GM18907 (cell line): Measurements from ENCODE around the gene EWSR1.

Source experiments
- ATAC-seq: cut with Tn5 transposase; IDR thresholded peaks from one replicate; pipeline ENCODE4 v1.9.1; 2021; ENCODE audit warnings: mild to moderate bottlenecking, moderate library complexity; ENCODE audit not compliant: unreplicated experiment

EWSR1 gene

GRCh38 chr22:29302681-29303465 lies 34.8 kb downstream of the EWSR1 start:
- ATAC-seq, result no peak

GRCh38 chr22:29305836-29306174 lies 37.7 kb downstream of the EWSR1 start:
- ATAC-seq, result no peak

GRCh38 chr22:29306175-29306834 lies 38.2 kb downstream of the EWSR1 start, which contains the start of gene GAS2L1:
TSS of gene GAS2L1 (plus strand) at chr22:29306650. CDS start at chr22:29308106, 1,456 bp downstream.
- no peak for ATAC-seq

- ATAC-seq, result no peak
These were observed 38.9 kb downstream of the EWSR1 start for GRCh38 chr22:29306835-29307595.

GRCh38 chr22:29307596-29308147 lies 39.6 kb downstream of the EWSR1 start:
- ATAC-seq, result no peak

- no peak for ATAC-seq
These were observed 40.2 kb downstream of the EWSR1 start for GRCh38 chr22:29308148-29308790.

GRCh38 chr22:29308791-29309262 lies 40.8 kb downstream of the EWSR1 start:
- no peak for ATAC-seq

- ATAC-seq, result no peak
These were observed 41.4 kb downstream of the EWSR1 start for GRCh38 chr22:29309332-29310064.

- no peak for ATAC-seq
These were observed 42.2 kb downstream of the EWSR1 start for GRCh38 chr22:29310065-29310862.

- ATAC-seq, result no peak
These were observed 42.8 kb downstream of the EWSR1 start for GRCh38 chr22:29310863-29311339.

- ATAC-seq, result no peak
These were observed 43.6 kb downstream of the EWSR1 start for GRCh38 chr22:29311464-29312217.

- ATAC-seq, result no peak
These were observed 44.4 kb downstream of the EWSR1 start for GRCh38 chr22:29312218-29313125.

GRCh38 chr22:29313126-29313575 lies 45.1 kb downstream of the EWSR1 start:
- ATAC-seq, result no peak

- ATAC-seq, result no peak
These were observed 45.8 kb downstream of the EWSR1 start for GRCh38 chr22:29313576-29314466.

GRCh38 chr22:29314537-29315285 lies 46.6 kb downstream of the EWSR1 start:
- ATAC-seq, result no peak
